ENCODE data around the gene LTBP3.
A peak's percentile ranks its signal among the peaks of the same experiment; 100 is the strongest.

The LTBP3 gene

GRCh38 chr11:65558002-65558929 is at the start of gene LTBP3:
LTBP3 (minus strand) TSS chr11:65558359; CDS start chr11:65557959, 400 bp downstream.
- peak in 1 of 2 experiments; percentile 34 for DNase-seq

- peak; percentile 76 to 84 for DNase-seq
Measured at GRCh38 chr11:65606876-65607613, 48.9 kb upstream of the LTBP3 start.

GRCh38 chr11:65604258-65604657 is 46.1 kb upstream of the LTBP3 start:
- no peak for DNase-seq

- DNase-seq: no peak
Measured at GRCh38 chr11:65599955-65600246, 41.7 kb upstream of the LTBP3 start.

- DNase-seq: no peak
Measured at GRCh38 chr11:65599216-65599954, 41.2 kb upstream of the LTBP3 start.

GRCh38 chr11:65598258-65598699 is 40.1 kb upstream of the LTBP3 start:
- no peak for DNase-seq

GRCh38 chr11:65596520-65596919 is 38.4 kb upstream of the LTBP3 start:
- DNase-seq: no peak

- DNase-seq: no peak
Measured at GRCh38 chr11:65595543-65596281, 37.6 kb upstream of the LTBP3 start, which contains the start of gene KCNK7. KCNK7 (minus strand) TSS chr11:65595800; CDS start chr11:65595772, 28 bp downstream.

GRCh38 chr11:65595131-65595530 is 37.0 kb upstream of the LTBP3 start:
- no peak for DNase-seq

GRCh38 chr11:65593518-65594414 is 35.6 kb upstream of the LTBP3 start:
- DNase-seq: peak in 1 of 2 experiments; percentile 57

- DNase-seq: no peak
Measured at GRCh38 chr11:65592858-65593517, 34.8 kb upstream of the LTBP3 start.

- DNase-seq: no peak
Measured at GRCh38 chr11:65591939-65592857, 34.0 kb upstream of the LTBP3 start.

GRCh38 chr11:65590240-65590738 is 32.1 kb upstream of the LTBP3 start:
- peak; percentile 71 to 80 for DNase-seq

- DNase-seq: no peak
Measured at GRCh38 chr11:65589444-65590239, 31.5 kb upstream of the LTBP3 start.

GRCh38 chr11:65588199-65589054 is 30.3 kb upstream of the LTBP3 start:
- DNase-seq: peak in 1 of 2 experiments; percentile 38

- DNase-seq: no peak
Measured at GRCh38 chr11:65586676-65587075, 28.5 kb upstream of the LTBP3 start.

- no peak for DNase-seq
Measured at GRCh38 chr11:65586247-65586630, 28.1 kb upstream of the LTBP3 start.

Measured in SHP77 (cell line).